ENCODE data around the gene HUWE1. TPM values are rescaled to one million over a fixed set of nuclear protein-coding genes. Genes with fewer than 3 reads are reported as not detected.
"Not testable (repeated sequence)": the region's sequence is repeated elsewhere in the genome, so short reads cannot be mapped to it uniquely, and the experiment has no call there.

Gene HUWE1
- total RNA-seq, 3 donors from 2014 or later = 136 to 200 (median 152) TPM

DNA sequence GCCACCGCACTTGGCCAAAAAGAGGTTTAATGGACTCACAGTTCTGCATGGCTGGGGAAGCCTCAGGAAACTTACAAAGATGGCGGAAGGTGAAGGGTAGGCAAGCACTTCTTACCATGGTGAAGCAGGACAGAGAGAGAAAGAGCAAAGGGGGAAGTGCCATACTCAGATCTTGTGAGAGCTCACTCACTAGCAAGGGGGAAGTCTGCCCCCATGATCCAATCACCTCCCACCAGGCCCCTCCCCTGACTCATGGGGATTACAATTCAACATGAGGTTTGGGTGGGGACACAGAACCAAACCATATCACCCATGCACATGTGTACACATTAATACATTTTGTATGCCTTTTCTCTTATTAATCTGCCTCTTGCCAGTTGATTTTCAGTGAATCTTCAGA, 175.2 kb downstream of the HUWE1 start:
- Histone ChIP-seq H3K9me3 (no peaks in the 10 kb centered on the region), H3K4me3 (no peak overlapping the region), H3K4me1 (ENCODE audit: low read depth) (no peaks in the 10 kb centered on the region), H3K36me3 (ENCODE audit: low read depth) (no peaks in the 10 kb centered on the region)
- ATAC-seq = no peak
- intact Hi-C loops (cut with DNase I, micrococcal nuclease) = no loop called here
- no peak for DNase-seq
- TF ChIP-seq, protein P1, sequence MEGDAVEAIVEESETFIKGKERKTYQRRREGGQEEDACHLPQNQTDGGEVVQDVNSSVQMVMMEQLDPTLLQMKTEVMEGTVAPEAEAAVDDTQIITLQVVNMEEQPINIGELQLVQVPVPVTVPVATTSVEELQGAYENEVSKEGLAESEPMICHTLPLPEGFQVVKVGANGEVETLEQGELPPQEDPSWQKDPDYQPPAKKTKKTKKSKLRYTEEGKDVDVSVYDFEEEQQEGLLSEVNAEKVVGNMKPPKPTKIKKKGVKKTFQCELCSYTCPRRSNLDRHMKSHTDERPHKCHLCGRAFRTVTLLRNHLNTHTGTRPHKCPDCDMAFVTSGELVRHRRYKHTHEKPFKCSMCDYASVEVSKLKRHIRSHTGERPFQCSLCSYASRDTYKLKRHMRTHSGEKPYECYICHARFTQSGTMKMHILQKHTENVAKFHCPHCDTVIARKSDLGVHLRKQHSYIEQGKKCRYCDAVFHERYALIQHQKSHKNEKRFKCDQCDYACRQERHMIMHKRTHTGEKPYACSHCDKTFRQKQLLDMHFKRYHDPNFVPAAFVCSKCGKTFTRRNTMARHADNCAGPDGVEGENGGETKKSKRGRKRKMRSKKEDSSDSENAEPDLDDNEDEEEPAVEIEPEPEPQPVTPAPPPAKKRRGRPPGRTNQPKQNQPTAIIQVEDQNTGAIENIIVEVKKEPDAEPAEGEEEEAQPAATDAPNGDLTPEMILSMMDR (IDR thresholded peaks at IDR 0.05) = no peak

DNA sequence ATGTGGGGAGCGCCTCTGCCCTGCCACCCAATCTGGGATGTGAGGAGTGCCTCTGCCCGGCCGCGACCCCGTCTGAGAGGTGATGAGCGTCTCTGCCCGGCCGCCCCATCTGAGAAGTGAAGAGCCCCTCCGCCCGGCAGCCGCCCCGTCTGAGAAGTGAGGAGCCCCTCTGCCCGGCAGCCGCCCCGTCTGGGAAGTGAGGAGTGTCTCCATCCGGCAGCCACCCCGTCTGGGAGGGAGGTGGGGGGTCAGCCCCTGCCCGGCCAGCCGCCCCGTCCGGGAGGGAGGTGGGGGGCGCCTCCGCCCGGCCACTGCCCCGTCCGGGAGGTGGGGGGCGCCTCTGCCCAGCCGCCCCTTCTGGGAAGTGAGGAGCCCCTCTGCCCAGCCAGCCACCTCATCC, 182.5 kb downstream of the HUWE1 start:
- H3K9me3 ChIP-seq; intact Hi-C loops (cut with DNase I, micrococcal nuclease); H3K4me3 ChIP-seq; ATAC-seq; H3K36me3 ChIP-seq (ENCODE audit: low read depth); DNase-seq; H3K4me1 ChIP-seq (ENCODE audit: low read depth): not testable (repeated sequence)

- intact Hi-C loops (cut with DNase I, micrococcal nuclease) = no loop called here
- TF ChIP-seq, protein P1 (IDR thresholded peaks at IDR 0.05) = no peak
- ATAC-seq (no peak), DNase-seq (no peak)
- Histone ChIP-seq H3K4me1 (ENCODE audit: low read depth) (no peaks in the 10 kb centered on the region), H3K4me3 (no peak overlapping the region), H3K9me3 (no peaks in the 10 kb centered on the region), H3K36me3 (ENCODE audit: low read depth) (no peaks in the 10 kb centered on the region)
Measured at GRCh38 chrX:53494436-53494835, 192.1 kb downstream of the HUWE1 start.

DNA sequence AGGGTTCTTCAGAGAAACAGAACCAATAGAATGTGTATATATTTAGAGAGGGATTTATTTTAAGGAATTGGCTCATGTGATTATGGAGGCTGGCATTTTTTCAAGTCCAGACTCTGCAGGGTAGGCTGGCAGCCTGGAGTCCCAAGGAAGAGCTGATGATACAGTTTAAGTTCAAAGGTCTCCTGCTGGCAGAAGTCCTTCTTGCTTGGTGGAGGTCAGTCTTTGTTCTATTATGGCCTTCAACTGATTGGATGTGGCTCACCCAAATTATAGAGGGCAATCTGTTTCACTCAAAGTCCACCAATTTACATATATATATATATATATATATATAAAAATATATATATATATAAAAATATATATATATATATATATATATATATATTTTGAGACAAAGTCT, 200.2 kb downstream of the HUWE1 start:
- intact Hi-C loops (cut with DNase I, micrococcal nuclease) = no loop called here
- no peak for ATAC-seq

GRCh38 chrX:53483838-53484405, 202.6 kb downstream of the HUWE1 start:
- ATAC-seq (no peak), DNase-seq (no peak)
- TF ChIP-seq, protein P1 (IDR thresholded peaks at IDR 0.05) = no peak
- intact Hi-C loops (cut with DNase I, micrococcal nuclease) = no loop called here
- Histone ChIP-seq H3K4me3 (no peak overlapping the region), H3K4me1 (ENCODE audit: low read depth) (no peaks in the 10 kb centered on the region), H3K9me3 (no peaks in the 10 kb centered on the region), H3K36me3 (ENCODE audit: low read depth) (no peaks in the 10 kb centered on the region)

More for the DNA sequence above, 200.2 kb downstream of the HUWE1 start:
- no peaks in the 10 kb centered on the region for H3K36me3 ChIP-seq (ENCODE audit: low read depth)
- TF ChIP-seq, protein P1 (IDR thresholded peaks at IDR 0.05) = no peak
- H3K9me3 ChIP-seq = no peaks in the 10 kb centered on the region
- no peak for DNase-seq
- H3K4me3 ChIP-seq = no peak overlapping the region
- no peaks in the 10 kb centered on the region for H3K4me1 ChIP-seq (ENCODE audit: low read depth)

- Histone ChIP-seq H3K36me3 (ENCODE audit: low read depth) (no peaks in the 10 kb centered on the region), H3K9me3 (no peaks in the 10 kb centered on the region), H3K4me1 (ENCODE audit: low read depth) (no peaks in the 10 kb centered on the region), H3K4me3 (no peak overlapping the region)
- intact Hi-C loops (cut with DNase I, micrococcal nuclease) = no loop called here
- no peak for DNase-seq
- TF ChIP-seq, protein P1 (IDR thresholded peaks at IDR 0.05) = no peak
- no peak for ATAC-seq
Measured at GRCh38 chrX:53483416-53483815, 203.1 kb downstream of the HUWE1 start.

Small RNAs within 50 kb of the gene (microRNA-seq; reads per million reads assigned to microRNA genes)
- 3,200 reads per million, percentile 89 among the genes with 10 or more reads in this experiment for gene MIR98
- gene MIRLET7F2 = 3,331 reads per million, percentile 90 among the genes with 10 or more reads in this experiment

Data from mucosa of descending colon (tissue), 3 donors.